HCT116 (cell line): Measurements from ENCODE around the gene RASSF5. TPM values are rescaled to one million over a fixed set of nuclear protein-coding genes. Genes with fewer than 3 reads are reported as not detected.

Source experiments
- ATAC-seq: fragments of 200-7000 bp; cut with Tn5 transposase; 2 replicates; pipeline ENCODE4 v1.9.1; 2020; ENCODE audit warnings: mild to moderate bottlenecking, moderate library complexity
- BruUV-seq: library from RNA; stranded (reverse); fragments of 400-500 nt; replicated peaks from 2 replicates; lab custom pipeline; 2021; lab: Mats Ljungman, UMichigan
- CTCF ChIA-PET: fragments of 300-600 bp; sonication (Branson Sonifier 250); formaldehyde crosslinking; loops from one replicate; lab custom pipeline; 2021; ENCODE audit warnings: antibody characterized with exemption; lab: Charles Lee
- POLR2A ChIA-PET: fragments of 300-600, 350-600 bp; sonication (Branson Sonifier 250); formaldehyde crosslinking; loops from one replicate; lab custom pipeline; 2021; ENCODE audit warnings: antibody characterized with exemption; lab: Charles Lee
- RAD21 ChIA-PET, 2 experiments: fragments of 300-600 bp; sonication (Branson Sonifier 250); formaldehyde crosslinking; loops; one replicate each; lab custom pipeline; 2023; ENCODE audit warnings: low total read pairs in 2 of 2; ENCODE audit not compliant: uncharacterized antibody in 2 of 2, unreplicated experiment in 2 of 2, low non-redundant PET in 1 of 2; lab: Charles Lee
- DNase-seq: peaks from one replicate; pipeline ENCODE4 v3.0.0-alpha.2; 2010; ENCODE audit warnings: low read depth, low spot score
- H2AFZ ChIP-seq: fragments of 200-600 bp; shearing (Covaris generic), sonication (generic); 2 replicates; pipeline ENCODE4 v1.6.1; 2017; ENCODE audit warnings: low read depth, mixed run types, mixed read lengths, antibody characterized with exemption, low read length; ENCODE audit not compliant: poor library complexity, severe bottlenecking
- H3K27ac ChIP-seq: 2 replicates; pipeline ENCODE4 v1.5.1; 2012; ENCODE audit warnings: low read depth, low read length
- H3K27me3 ChIP-seq: fragments of 200-600 bp; sonication (generic); 2 replicates; pipeline ENCODE4 v1.6.1; 2016; ENCODE audit warnings: mixed run types, low read length, mixed read lengths; ENCODE audit not compliant: insufficient read depth
- H3K36me3 ChIP-seq, 2 experiments: fragments of 200-500 bp in 1 of 2; fragments of 200-600 bp in 1 of 2; sonication (Bioruptor generic) in 1 of 2; sonication (generic) in 1 of 2; 2 replicates each; pipeline versions ENCODE4 v1.5.1 to v1.6.1; 2014 to 2016; ENCODE audit warnings: low read length in 2 of 2, inconsistent platforms in 1 of 2, mixed read lengths in 1 of 2, mixed run types in 1 of 2; ENCODE audit not compliant: insufficient read depth in 2 of 2, control insufficient read depth in 1 of 2
- H3K4me1 ChIP-seq, 2 experiments: fragments of 200-600 bp in 1 of 2; sonication (generic) in 1 of 2; 2 replicates each; pipeline versions ENCODE4 v1.5.1 to v1.6.1; 2012 to 2017; ENCODE audit warnings: low read length in 2 of 2, inconsistent platforms in 1 of 2, mild to moderate bottlenecking in 1 of 2, mixed read lengths in 1 of 2, mixed run types in 1 of 2, moderate library complexity in 1 of 2; ENCODE audit not compliant: insufficient read depth in 2 of 2, control insufficient read depth in 1 of 2
- H3K4me2 ChIP-seq: fragments of 200-600 bp; sonication (generic); 2 replicates; pipeline ENCODE4 v1.6.1; 2017; ENCODE audit warnings: mixed run types, low read length, mixed read lengths
- H3K4me3 ChIP-seq, 2 experiments: fragments of 200-600 bp in 1 of 2; sonication (generic) in 1 of 2; replicated peaks in 1 of 2; 2 replicates each; pipeline ENCODE4 v1.5.1; 2011 to 2016; ENCODE audit warnings: low read length in 2 of 2, control low read depth in 1 of 2, low read depth in 1 of 2, mild to moderate bottlenecking in 1 of 2, mixed read lengths in 1 of 2, mixed run types in 1 of 2
- H3K79me2 ChIP-seq: fragments of 200-600 bp; sonication (generic); 2 replicates; pipeline ENCODE4 v1.6.1; 2017; ENCODE audit warnings: mild to moderate bottlenecking, mixed run types, low read length, moderate library complexity, mixed read lengths; ENCODE audit not compliant: insufficient read depth
- H3K9ac ChIP-seq: fragments of 200-600 bp; sonication (generic); 2 replicates; pipeline ENCODE4 v1.6.1; 2016; ENCODE audit warnings: low read length, mixed read lengths
- H3K9me2 ChIP-seq: fragments of 200-600 bp; sonication (generic), shearing (Covaris generic); 2 replicates; pipeline ENCODE4 v1.6.1; 2017; ENCODE audit warnings: mixed run types, mild to moderate bottlenecking, moderate library complexity; ENCODE audit not compliant: insufficient read depth
- H3K9me3 ChIP-seq, 2 experiments: fragments of 200-500 bp in 1 of 2; fragments of 200-600 bp in 1 of 2; sonication (Bioruptor generic) in 1 of 2; sonication (generic) in 1 of 2; 2 replicates each; pipeline ENCODE4 v1.6.1; 2014 to 2017; ENCODE audit warnings: low read length in 2 of 2, mixed read lengths in 2 of 2, inconsistent platforms in 1 of 2, low read depth in 1 of 2, mild to moderate bottlenecking in 1 of 2, mixed run types in 1 of 2, moderate library complexity in 1 of 2; ENCODE audit not compliant: control insufficient read depth in 1 of 2, insufficient read depth in 1 of 2
- H4K20me1 ChIP-seq: fragments of 200-600 bp; sonication (generic), shearing (Covaris generic); 2 replicates; pipeline ENCODE4 v1.6.1; 2017; ENCODE audit warnings: mixed run types, mild to moderate bottlenecking, moderate library complexity; ENCODE audit not compliant: insufficient read depth
- CBX3 ChIP-seq: IDR thresholded peaks from 2 replicates; pipeline ENCODE4 v1.6.1; 2012; ENCODE audit warnings: low read depth
- EGR1 ChIP-seq: IDR thresholded peaks from 2 replicates; pipeline ENCODE4 v1.6.1; 2012; ENCODE audit warnings: low read depth
- EZH2 ChIP-seq: fragments of 200-600 bp; sonication (generic); IDR thresholded peaks from 2 replicates; pipeline ENCODE4 v1.6.1; 2017; ENCODE audit warnings: antibody characterized with exemption, mixed run types
- EZH2phosphoT487 ChIP-seq: fragments of 200-600 bp; IDR thresholded peaks from 2 replicates; pipeline ENCODE4 v1.6.1; 2018; ENCODE audit warnings: antibody characterized with exemption, borderline replicate concordance
- FOSL1 ChIP-seq: IDR thresholded peaks from 2 replicates; pipeline ENCODE4 v1.6.1; 2012; ENCODE audit warnings: low read depth
- POLR2AphosphoS5 ChIP-seq: IDR thresholded peaks from 2 replicates; pipeline ENCODE4 v1.6.1; 2011; ENCODE audit warnings: mild to moderate bottlenecking, low read depth, low read length, moderate library complexity
- SP1 ChIP-seq: IDR thresholded peaks from 2 replicates; pipeline ENCODE4 v1.6.1; 2012; ENCODE audit warnings: low read depth
- ZBTB33 ChIP-seq: IDR thresholded peaks from 2 replicates; pipeline ENCODE4 v1.6.1; 2011; ENCODE audit warnings: mild to moderate bottlenecking, low read length, moderate library complexity; ENCODE audit not compliant: insufficient replicate concordance; ENCODE audit errors: extremely low read depth
- ZFX ChIP-seq: fragments of 450-650 bp; IDR thresholded peaks from 2 replicates; pipeline ENCODE4 v1.6.1; 2017
- intact Hi-C: fragments of 100-400 bp; cut with micrococcal nuclease; formaldehyde crosslinking; loops from 2 replicates; pipeline ENCODE4 v1.10.0; 2022
- total RNA-seq: library from RNA; stranded (reverse); gene quantifications from one replicate; pipeline ENCODE4 v1.2.1, GENCODE V29; 2021; ENCODE audit not compliant: unreplicated experiment

RASSF5 gene
- total RNA-seq, 1 experiment from 2014 or later, result 5.4 TPM

- H3K79me2 ChIP-seq, result no peaks in the 10 kb centered on the region
- TF ChIP-seq SP1 (no peak), EGR1 (no peak), ZBTB33 (no peak), CBX3 (no peak), EZH2 (no peak), FOSL1 (no peak), ZFX (no peak), EZH2phosphoT487 (no peak), POLR2AphosphoS5 (no peak)
- no peaks in the 10 kb centered on the region for H3K27me3 ChIP-seq
- no peak overlapping the region for H2AFZ ChIP-seq
- POLR2A ChIA-PET, result no interaction called here
- no peaks in the 10 kb centered on the region for H3K9me3 ChIP-seq
- ATAC-seq, result no peak
- DNase-seq, result no peak
- no peaks in the 10 kb centered on the region for H3K9me2 ChIP-seq
- RAD21 ChIA-PET, result no interaction called here
- no peak overlapping the region for H3K27ac ChIP-seq
- H3K9ac ChIP-seq, result no peak overlapping the region
- H3K36me3 ChIP-seq, result peaks cover 29 to 52% of the 10 kb centered on the region in 2 experiments
- no peaks in the 10 kb centered on the region for H4K20me1 ChIP-seq
- intact Hi-C loops, result no loop called here
- CTCF ChIA-PET, result interaction anchor here (2.4 kb wide), 1 partner anchor 12 kb away, joined by 7 read pairs; no protein-coding TSS in a partner anchor
- H3K4me2 ChIP-seq, result no peak overlapping the region
- H3K4me1 ChIP-seq, result peaks cover 0 to 3% of the 10 kb centered on the region in 2 experiments; a peak in 2 of 4 replicates
- no peak overlapping the region for H3K4me3 ChIP-seq
- no TSS peak for BruUV-seq
Measured at GRCh38 chr1:206595581-206596318, 88.4 kb downstream of the RASSF5 start.
